ENCODE measurements around the gene TTC39C. TPM values are rescaled to one million over a fixed set of nuclear protein-coding genes. Genes with fewer than 3 reads are reported as not detected.

The TTC39C gene
- total RNA-seq, 1 donor from 2014 or later = 9.9 TPM

GRCh38 chr18:24173997-24174396 is 159.4 kb downstream of the TTC39C start:
- Histone ChIP-seq H3K4me3 (ENCODE audit: low read length in 3 of 3) (no peak overlapping the region), H3K4me1 (ENCODE audit: control insufficient read depth in 3 of 3, insufficient read depth in 3 of 3, low read length in 3 of 3) (no peaks in the 10 kb centered on the region), H3K27ac (ENCODE audit: low read depth, low read length) (no peak overlapping the region), H3K36me3 (ENCODE audit: control insufficient read depth in 3 of 3, insufficient read depth in 3 of 3, low read length in 3 of 3) (peaks cover 15 to 29% (median 16%) of the 10 kb centered on the region in 3 donors), H3K9me3 (ENCODE audit: control insufficient read depth in 3 of 3, low read length in 3 of 3) (no peaks in the 10 kb centered on the region), H3K9ac (ENCODE audit: low read depth in 1 of 3, low read length in 3 of 3) (no peak overlapping the region), H3K27me3 (ENCODE audit: control insufficient read depth in 3 of 3, insufficient read depth in 3 of 3, low read length in 3 of 3) (no peaks in the 10 kb centered on the region)

GRCh38 chr18:24176727-24177416 is 162.3 kb downstream of the TTC39C start:
- Histone ChIP-seq H3K27ac (ENCODE audit: low read depth, low read length) (no peak overlapping the region), H3K9me3 (ENCODE audit: control insufficient read depth in 3 of 3, low read length in 3 of 3) (no peaks in the 10 kb centered on the region), H3K27me3 (ENCODE audit: control insufficient read depth in 3 of 3, insufficient read depth in 3 of 3, low read length in 3 of 3) (no peaks in the 10 kb centered on the region), H3K4me3 (ENCODE audit: low read length in 3 of 3) (no peak overlapping the region), H3K9ac (ENCODE audit: low read depth in 1 of 3, low read length in 3 of 3) (no peak overlapping the region), H3K4me1 (ENCODE audit: control insufficient read depth in 3 of 3, insufficient read depth in 3 of 3, low read length in 3 of 3) (no peaks in the 10 kb centered on the region), H3K36me3 (ENCODE audit: control insufficient read depth in 3 of 3, insufficient read depth in 3 of 3, low read length in 3 of 3) (peaks cover 3 to 19% (median 4%) of the 10 kb centered on the region in 3 donors)

GRCh38 chr18:24177499-24178133 is 163.1 kb downstream of the TTC39C start:
- Histone ChIP-seq H3K36me3 (ENCODE audit: control insufficient read depth in 3 of 3, insufficient read depth in 3 of 3, low read length in 3 of 3) (peaks cover 3 to 20% (median 4%) of the 10 kb centered on the region in 3 donors), H3K4me1 (ENCODE audit: control insufficient read depth in 3 of 3, insufficient read depth in 3 of 3, low read length in 3 of 3) (no peaks in the 10 kb centered on the region), H3K27me3 (ENCODE audit: control insufficient read depth in 3 of 3, insufficient read depth in 3 of 3, low read length in 3 of 3) (no peaks in the 10 kb centered on the region), H3K9me3 (ENCODE audit: control insufficient read depth in 3 of 3, low read length in 3 of 3) (no peaks in the 10 kb centered on the region), H3K27ac (ENCODE audit: low read depth, low read length) (no peak overlapping the region), H3K9ac (ENCODE audit: low read depth in 1 of 3, low read length in 3 of 3) (no peak overlapping the region), H3K4me3 (ENCODE audit: low read length in 3 of 3) (no peak overlapping the region)

- no peak overlapping the region for H3K27ac ChIP-seq (ENCODE audit: low read depth, low read length)
- no peak overlapping the region for H3K9ac ChIP-seq (ENCODE audit: low read depth in 1 of 3, low read length in 3 of 3)
- no peaks in the 10 kb centered on the region for H3K27me3 ChIP-seq (ENCODE audit: control insufficient read depth in 3 of 3, insufficient read depth in 3 of 3, low read length in 3 of 3)
- no peak overlapping the region for H3K4me3 ChIP-seq (ENCODE audit: low read length in 3 of 3)
- H3K4me1 ChIP-seq (ENCODE audit: control insufficient read depth in 3 of 3, insufficient read depth in 3 of 3, low read length in 3 of 3) = no peaks in the 10 kb centered on the region
- H3K36me3 ChIP-seq (ENCODE audit: control insufficient read depth in 3 of 3, insufficient read depth in 3 of 3, low read length in 3 of 3) = peaks cover 0 to 18% (median 4%) of the 10 kb centered on the region in 3 donors
- H3K9me3 ChIP-seq (ENCODE audit: control insufficient read depth in 3 of 3, low read length in 3 of 3) = no peaks in the 10 kb centered on the region
Observed at GRCh38 chr18:24180048-24180447, 165.5 kb downstream of the TTC39C start.

- Histone ChIP-seq H3K4me3 (ENCODE audit: low read length in 3 of 3) (no peak overlapping the region), H3K4me1 (ENCODE audit: control insufficient read depth in 3 of 3, insufficient read depth in 3 of 3, low read length in 3 of 3) (no peaks in the 10 kb centered on the region), H3K27me3 (ENCODE audit: control insufficient read depth in 3 of 3, insufficient read depth in 3 of 3, low read length in 3 of 3) (no peaks in the 10 kb centered on the region), H3K27ac (ENCODE audit: low read depth, low read length) (no peak overlapping the region), H3K36me3 (ENCODE audit: control insufficient read depth in 3 of 3, insufficient read depth in 3 of 3, low read length in 3 of 3) (peaks cover 0 to 16% (median 4%) of the 10 kb centered on the region in 3 donors), H3K9ac (ENCODE audit: low read depth in 1 of 3, low read length in 3 of 3) (no peak overlapping the region), H3K9me3 (ENCODE audit: control insufficient read depth in 3 of 3, low read length in 3 of 3) (no peaks in the 10 kb centered on the region)
Observed at GRCh38 chr18:24181806-24182205, 167.3 kb downstream of the TTC39C start.

Small RNA genes lying within 50 kb of the gene (small RNA-seq; reads per million reads assigned to genes)
- gene RF00017 = not detected
- gene RNA5SP452 = 0.07 reads per million
- gene RNU5A-6P = 11.3 reads per million, percentile 92 among the genes with 10 or more reads in this experiment

Other genes with a start within 250 kb of the TTC39C start
- 3.1 TPM for gene CABYR, start 124.3 kb downstream of the TTC39C start, total RNA-seq